GM03348 (cell line): ENCODE data around the gene RRAS.

Source experiments
- DNase-seq: peaks from one replicate; pipeline ENCODE4 v3.0.0; 2012; ENCODE audit warnings: low spot score

The RRAS gene

DNA sequence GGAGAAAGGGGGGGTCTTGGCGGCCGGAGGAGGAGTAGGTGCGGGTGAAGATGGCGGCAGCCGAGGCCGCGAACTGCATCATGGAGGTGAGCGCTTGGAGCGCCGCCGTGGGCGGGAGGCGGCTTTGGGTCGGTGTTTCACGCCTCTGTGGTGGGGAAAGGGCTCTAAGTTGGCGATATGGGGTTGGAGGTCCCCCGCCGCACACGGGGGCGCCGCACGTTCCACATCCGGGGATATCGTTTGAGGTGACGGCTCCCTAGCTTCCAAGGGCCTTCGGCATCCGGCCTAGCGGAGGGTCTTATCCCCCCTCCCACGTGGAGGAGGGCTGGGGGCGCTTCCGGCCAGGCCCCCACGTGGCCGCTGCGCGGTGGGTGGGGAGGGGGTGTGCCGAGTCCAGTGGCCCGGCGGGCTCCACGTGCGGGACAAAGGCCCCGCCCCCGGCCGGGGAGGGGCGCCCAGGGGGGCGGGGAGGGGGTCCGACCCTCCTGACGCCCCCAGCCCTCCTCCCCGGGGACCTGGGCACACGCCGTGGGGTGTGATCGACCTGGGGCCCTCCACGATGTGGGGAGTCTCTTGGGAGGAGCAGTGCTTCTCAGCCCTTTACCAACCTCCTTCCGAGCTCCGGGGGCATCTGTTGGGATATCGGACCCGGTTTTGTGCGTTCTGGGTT, 37.4 kb upstream of the RRAS start, which contains the start of gene PRMT1:
Gene PRMT1, plus strand, starts transcription at position 41 of the 670 bp plus-strand sequence. Its CDS starts 10 bp downstream, at position 51.
- DNase-seq, result peak; percentile 66

DNA sequence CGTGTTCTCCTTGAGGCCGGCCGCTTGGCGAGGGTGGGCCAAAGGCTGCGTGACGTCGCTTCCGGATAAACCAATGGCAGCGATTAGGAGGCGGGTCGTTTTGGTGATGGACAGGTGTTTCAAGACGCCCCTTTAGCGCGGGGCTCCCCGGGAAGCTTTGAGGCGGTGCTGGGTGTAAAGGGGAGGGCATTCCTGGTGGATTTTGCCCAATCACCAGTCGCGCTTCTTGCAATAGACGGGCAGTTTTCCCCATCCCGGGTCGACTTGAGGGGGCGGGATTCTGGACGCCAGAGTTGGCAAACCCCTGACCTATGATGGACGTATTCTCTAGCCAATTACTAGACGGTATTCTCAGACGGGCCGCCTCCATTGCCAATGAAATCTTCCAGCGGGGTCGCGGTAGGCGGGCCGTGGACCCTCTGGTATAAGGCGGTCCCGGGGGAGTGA, 36.9 kb upstream of the RRAS start:
- DNase-seq, result peak; percentile 96

DNA sequence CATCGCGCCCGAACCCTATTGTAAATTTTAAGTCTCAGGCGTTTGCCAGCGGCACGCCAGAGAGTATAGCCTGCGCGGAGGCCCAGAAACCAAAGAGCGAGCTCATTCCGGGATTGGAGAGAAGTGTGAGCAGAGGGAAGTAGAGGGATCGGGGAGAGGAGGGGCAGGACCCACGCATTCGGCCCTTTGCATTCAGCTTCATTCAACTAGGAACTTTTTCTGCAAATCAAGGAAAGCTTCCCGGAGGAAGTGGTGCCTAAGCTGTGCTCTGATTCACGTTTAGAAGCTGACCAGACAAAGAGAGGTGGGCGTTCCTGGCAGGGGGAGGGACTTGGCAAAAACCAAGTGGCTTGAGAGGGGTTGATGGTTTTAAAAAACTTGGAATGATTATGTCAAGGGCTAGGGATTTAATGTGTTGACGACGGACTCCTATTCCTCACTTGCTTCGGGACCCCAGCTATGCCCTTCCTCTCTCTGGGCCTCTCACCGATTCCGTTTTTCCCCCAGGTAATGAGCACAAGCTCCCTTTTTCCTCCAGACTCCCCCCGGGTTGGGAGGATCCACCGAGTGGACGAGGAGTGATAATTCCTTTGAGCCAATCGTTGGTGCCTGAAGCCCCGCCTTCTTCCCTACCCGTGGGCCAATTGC, 36.3 kb upstream of the RRAS start:
- peak; percentile 91 for DNase-seq

DNA sequence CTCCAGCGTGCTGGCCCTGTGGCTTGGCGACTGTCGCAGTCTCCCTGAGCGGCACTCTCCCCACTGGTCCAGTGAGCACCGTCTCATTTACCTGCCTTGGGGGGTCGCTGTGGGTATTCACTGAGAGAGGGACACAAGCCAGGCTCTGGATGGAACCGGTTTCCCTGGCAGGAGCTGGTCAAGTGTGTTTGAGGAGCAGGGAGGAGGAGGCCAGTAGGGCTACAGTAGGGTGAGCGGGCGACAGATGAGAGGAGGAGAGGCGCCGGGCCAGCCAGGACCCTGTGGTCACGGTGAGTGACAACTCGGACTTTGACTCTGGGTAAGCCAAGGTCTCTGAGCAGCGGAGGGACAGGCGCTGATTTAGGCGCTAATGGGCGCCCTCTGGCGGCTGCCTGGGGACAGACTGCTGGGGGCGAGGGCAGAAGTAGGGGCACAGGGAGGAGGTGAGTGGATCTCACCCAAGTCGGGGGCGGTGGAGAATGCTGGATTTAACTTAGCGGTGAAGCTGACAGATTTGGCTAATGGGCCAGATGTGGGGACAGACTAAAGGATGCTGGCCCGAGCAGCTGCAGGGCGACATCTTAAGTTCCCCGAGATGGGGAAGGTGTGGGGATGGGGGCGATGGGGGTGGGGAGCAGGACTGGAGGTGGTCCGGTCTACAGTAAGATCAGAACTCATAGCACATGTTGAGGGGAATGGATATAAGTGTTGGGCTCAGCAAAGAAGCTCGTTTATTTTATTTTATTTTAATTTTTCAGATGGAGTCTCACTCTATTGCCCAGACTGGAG, 32.4 kb upstream of the RRAS start:
- DNase-seq, result peak; percentile 82

DNA sequence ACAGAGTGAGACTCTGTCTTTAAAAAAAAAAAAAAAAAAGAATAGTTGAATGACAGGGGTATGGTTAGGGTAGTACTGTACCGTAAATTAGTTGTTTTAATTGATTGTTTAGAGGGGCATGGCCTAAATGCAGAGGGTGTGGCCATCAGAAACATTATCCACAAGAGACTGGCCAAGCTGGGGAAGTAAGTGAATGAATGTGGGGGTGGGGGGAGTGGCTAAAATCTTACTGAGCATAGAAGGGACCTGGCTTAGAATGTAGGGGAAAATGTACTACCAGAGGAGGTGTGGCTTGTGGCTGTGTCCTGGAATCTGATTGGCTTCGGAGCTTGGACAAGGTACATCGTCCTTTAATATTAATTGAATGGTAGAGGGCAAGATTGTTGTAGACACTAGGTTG, 29.6 kb upstream of the RRAS start:
- no peak for DNase-seq

DNA sequence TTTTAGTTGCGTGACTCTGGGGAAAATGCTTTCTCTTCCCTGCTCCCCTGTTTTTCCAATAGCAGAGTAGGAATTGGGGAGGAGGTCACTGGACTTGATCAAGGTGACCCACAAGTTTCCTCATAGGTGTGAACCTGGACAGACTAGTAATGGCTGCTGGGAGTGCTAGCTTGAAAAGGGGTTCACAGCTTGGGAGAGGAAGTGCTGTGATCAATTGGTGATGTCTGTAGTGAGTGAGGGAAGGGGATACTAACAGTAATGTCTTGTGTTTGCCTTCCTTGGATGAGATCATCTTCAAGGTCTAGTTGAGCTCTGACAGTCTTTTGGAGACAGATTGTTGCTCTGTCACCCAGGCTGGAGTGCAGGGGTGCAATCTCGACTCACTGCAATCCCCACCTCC, 27.5 kb upstream of the RRAS start:
- no peak for DNase-seq

DNA sequence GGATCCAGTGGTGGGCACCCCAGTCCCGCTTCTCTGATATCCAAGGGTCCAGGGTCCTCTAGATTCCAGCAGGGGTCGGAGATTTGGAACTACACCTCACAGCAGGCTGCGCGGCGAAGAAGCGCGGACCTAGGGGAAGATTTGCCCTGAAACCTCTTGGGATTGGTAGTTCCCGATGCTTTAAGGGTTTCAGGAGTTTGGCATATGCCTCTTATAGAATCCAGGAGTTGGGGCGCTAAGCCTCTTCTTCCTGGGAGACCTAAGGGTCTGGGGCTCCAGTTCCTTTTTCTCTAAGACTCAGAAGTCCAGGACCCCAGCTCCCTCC, 26.1 kb upstream of the RRAS start:
- no peak for DNase-seq

DNA sequence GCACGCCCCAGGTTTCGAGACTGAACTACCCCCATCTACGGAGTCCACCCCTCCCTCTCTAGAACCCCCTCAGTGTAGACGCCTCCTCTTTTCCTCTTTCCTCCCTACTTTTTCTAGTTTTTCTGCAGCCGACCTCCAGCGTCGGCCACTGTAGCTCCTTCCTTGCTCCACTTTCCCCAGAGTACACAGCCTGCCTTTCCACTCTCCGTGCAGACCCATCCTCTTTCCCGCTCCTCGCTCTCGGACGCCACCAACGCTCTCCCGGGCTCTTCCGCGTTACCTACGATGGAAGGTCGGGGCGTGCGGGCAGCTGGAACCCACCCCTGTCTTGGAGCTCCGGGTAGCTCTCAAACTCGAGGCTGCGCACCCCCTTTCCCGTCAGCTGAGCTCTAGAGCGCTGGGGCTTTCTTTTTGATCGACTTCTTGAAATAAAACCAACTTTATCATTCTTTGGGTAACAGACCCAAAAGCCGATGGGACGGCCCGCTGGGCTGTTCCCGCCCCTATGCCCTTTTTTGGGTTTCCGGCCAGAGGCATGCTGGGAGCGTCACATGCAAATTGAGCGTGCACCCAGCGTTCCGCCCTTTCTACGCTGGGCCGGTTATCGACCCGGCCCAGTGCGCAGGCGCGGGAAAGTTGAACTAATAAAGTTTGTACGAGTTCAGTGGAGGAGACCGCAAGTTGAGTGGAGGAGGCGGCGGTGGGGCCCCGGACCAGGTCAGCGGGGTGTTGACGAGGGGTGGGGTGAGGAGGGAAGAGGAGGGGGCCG, 25.6 kb upstream of the RRAS start, which contains the start of the genes BCL2L12 and IRF3:
Gene BCL2L12, plus strand, starts transcription at position 583 of the 769 bp plus-strand sequence. CDS start 760 bp downstream, outside the sequence.
Gene IRF3, minus strand, starts transcription at position 507 of the 769 bp plus-strand sequence. CDS start 1,019 bp downstream, outside the sequence.
- DNase-seq, result peak; percentile 97

DNA sequence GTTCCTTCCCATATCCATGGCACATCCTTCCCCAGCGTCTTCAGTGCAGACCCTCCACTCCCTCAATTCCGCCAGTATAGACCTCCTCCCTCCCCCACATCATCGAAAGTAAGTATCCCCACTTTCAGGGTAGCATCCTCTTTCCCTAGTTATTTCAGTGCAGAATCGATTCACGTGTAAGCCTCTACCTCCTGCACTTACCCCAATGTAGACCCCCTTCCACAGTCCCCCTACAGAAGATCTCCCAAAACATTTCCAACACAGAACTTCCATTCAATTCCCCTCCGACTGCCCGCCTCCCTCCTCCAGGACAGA, 25.1 kb upstream of the RRAS start:
- DNase-seq, result no peak

DNA sequence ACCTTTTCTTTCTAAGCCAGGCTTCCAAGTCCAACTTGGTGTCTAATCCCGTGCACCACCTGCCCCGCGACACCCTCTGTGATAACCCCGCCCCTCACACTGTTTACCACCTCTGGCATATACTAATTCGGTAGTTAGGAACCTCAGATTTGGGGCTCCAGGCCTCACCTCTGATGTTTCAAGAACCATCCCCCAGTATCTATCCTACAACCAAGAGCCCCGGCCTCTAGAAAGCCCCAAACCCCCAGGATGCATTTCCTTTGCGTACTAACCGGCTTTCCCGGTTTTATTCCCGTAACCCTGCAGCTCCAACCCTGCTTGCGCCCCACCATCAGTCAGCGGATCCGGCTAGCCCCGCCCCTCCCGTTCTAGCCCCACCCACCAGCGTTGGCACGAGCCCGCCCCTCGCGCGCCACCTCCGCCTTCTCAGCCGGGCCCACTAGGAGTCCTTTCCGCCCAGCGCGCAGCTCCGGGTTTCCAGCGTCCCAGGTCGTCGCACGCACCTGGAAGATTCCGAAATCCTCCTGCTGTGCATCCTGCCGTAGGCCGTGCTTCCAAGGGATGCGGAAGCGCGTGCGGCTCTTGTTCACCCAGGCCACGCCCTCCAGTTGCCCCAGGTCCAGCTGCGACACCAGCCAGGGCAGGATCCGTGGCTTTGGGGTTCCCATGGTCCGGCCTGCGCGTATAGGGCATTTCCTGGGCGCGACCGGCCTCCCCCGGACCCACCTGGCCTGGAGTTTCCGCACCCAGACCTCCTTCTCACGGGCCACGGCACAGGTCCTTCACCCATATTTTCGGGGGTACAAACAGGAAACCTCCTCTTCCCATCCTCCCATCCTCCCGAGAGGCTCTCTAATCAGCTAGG, 24.5 kb upstream of the RRAS start:
- DNase-seq, result peak; percentile 92

DNA sequence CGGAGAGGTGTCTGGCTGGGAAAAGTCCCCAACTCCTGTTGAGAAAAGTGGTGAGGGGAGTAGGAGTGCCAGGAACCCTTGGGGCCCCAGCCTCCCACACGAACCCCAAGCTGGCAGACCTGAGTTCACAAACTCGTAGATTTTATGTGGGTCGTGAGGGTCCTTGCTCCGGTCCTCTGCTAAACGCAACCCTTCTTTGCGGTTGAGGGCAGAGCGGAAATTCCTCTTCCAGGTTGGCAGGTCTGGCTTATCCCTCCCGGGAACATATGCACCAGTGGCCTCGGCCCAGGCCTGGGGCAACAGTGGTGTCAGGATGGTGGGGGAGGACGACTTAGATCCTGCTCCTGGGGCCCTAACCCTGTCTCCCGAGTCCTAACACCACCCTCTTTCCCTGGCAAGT, 23.3 kb upstream of the RRAS start:
- DNase-seq, result no peak

DNA sequence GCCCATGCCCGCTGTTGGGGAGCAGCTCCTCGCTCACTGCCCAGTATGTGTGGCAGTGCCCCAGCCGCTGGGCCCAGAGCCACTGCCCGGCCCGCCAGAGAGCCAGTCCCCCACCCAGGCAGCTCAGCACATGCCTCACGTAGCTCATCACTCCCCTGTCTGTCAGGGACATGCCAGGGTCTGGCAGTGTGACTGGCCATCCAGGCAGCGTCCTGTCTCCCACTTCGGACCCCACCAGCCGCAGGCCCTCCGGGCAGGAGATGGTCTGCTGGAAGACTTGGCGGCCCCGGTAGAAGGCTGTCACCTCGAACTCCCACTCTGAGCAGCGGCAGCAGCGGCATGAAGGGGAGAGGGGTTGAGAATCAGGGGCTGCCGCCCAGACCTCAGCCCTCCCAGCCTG, 22.1 kb upstream of the RRAS start:
- DNase-seq, result no peak

DNA sequence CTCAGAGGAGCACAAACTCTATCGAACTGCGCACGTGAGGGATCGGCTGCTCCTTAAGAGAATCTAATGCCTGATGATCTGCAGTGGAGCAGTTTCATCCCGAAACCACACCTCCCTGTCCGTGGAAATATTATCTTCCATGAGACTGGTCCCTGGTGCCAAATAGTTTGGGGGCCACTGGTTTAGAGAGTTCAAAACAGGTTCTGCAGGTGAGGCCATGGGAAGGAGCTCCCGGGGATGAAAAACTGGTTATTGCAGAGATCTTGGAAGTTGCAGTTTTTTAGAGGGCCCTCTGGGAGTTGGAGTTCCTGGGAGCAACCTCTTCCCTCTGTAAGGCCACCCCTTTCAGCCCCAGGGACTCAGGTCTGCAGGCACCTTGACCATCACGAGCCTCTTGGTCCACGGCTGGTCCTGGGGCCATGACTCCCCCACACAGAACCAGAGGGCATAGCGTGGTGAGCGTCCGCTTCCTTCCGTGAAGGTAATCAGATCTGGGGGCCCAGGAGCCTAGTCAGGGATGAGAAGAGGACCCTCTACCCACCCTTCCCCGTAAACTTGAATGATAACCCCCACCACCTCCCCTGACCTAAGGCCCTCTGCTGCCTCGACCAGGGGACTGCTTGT, 20.5 kb upstream of the RRAS start:
- DNase-seq, result no peak

DNA sequence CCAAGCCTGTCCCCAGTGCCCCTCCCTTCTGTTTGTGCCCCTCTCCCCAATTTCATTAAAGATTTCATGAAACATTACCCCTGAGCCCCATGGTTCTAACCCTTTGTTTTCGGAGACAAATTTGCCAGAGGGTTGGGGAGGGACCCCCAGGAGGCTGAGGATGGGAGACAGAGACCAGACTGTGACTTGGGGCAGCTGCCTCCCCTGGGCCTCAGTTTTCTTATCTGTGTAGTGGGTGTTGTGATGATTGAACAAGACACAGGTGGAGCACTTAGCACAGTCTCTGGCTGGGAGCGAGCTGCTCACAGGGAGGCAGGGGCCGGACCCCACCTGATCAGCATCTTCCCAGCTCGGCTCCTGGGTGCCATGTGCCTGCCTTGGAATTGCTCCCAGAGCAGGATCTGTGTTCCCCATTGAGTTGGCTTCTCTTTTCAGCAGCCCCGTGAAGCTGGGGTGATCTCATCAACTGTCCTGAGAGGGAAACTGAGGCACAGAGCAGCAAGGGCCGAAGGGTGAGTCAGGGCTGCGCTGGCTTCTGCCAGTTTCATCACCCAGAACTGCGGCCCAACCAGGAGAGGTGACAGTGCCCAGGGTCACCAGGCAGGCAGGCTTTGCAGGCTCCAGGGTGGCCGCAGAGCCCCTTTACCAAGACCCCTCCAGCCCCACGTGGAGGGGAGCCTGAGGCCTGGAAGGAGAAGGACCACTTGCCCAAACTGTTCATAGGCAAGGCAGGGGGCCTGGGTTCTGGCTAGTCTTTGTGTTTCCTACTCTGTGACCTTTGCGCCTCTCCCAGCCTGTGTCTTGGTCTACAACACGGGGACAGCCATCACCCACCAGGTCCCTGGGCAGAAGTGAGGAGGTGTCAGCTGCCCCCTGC, 18.9 kb upstream of the RRAS start:
- no peak for DNase-seq

DNA sequence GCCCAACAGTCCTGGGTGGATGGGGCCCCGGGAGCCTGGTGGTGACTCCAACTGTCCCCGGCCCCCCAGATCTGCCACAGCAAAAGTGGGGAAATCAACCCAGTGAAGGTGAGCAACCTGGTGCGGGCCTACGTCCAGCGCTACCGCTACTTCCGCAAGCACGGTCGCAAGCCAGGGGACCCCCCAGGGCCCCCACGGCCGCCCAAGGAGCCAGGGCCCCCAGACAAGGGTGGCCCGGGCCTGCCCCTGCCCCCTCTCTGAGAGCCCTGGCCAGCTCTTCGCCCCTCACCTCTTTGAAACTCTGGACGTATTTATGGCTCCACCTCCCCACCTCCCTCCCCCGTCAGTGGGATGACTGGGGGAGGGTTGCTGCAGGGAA, 18.2 kb upstream of the RRAS start:
- no peak for DNase-seq

DNA sequence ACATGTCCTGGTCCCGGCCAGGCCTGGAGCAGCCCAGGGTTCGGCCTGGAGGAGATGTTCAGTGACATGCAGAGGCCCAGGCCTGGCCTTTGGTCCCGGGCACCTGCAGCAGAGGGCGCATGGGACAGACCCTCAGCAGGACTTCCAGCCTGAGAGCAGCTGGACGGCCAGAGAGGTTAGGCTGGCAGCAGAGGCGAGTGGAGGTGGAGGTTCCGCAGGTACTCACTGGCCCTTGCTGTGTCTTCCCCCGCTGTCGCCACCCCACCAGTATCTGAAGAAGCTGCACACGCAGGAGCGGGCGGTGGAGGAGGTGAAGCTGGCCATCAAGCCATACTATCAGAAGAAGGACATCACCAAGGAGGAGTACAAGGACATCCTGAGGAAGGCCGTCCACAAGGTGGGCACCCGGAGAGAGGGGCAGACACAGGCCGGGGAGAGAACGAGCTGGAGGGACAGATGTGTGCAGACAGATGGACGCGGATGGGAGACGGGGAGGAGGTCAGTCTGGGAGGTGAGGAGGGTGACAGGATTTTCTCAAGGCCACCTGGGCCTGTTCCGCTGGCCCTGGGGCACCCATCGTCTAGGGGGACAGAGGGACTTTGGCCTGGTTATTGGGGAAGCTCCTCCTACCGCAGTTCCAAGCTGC, 17.7 kb upstream of the RRAS start:
- no peak for DNase-seq

DNA sequence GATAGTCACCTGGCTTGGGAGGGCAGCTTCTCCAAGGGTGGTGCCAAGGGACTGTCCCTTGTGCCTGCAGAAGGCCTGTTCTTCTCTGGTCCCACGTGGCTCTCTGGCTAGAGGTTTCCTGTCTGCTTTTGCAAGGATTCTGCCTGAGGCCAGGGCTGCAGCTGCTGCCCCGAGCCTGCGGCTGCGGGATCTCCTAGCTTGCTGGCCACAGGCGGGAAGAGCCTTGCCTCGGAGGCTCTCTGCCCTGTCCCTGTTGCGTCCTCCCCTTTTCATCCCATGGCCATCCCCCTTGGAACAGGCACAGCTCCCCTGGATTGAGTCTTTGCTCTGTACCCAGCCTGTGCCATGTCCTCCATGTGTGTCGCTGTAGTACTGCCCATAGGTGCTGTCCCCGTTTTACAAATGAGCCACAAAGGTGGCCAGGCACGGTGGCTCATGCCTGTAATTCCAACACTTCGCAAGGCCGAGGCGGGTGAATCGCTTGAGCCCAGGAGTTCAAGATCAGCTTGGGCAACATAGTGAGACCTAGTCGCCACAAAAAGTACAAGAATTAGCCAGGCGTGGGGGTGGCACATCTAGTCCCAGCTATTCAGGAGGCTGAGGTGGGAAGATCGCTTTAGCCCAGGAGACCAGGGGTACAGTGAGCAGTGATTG, 16.6 kb upstream of the RRAS start:
- DNase-seq, result no peak

DNA sequence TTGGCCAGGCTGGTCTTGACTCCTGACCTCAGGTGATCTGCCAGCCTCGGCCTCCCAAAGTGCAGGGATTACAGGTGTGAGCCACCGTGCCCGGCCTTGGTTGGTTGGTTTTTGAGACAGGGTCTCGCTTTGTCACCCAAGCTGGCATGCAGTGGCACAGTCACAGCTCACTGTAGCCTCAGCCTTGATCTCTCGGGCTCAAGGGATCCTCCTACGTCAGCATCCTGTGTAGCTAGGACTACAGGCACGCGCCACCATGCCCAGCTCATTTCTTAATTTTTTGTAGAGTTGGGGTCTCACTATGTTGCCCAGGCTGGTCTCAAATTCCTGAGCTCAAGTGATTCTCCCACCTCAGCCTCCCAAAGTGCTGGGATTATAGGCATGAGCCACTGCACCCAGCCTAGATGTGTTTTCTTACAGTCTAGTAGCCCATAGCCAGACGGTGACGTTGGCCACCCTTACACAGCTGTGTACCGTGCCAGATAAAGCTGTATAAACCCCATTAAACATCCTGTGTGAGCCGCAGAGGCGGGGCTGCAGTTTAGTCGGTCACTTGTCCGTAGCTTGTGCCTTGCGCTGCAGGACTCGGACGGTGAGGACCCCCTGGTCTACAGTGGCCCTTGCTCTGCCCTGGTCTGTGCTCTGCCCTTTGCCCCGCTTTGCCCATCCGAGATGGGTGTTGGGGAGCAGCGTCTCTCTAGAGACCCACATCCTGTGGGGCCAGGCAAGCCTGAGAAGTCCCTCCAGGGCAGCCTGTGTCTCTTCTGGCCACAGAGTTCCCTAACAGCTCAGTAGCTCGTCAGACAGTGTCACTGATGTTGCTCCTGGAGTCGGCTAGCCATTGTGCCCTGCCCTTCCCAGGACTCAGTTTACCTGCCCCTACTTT, 15.9 kb upstream of the RRAS start:
- no peak for DNase-seq
